DND-41 (cell line): ENCODE data around the gene PPOX.

ENCODE experiments used
- EZH2 ChIP-seq: IDR thresholded peaks from 3 replicates; pipeline ENCODE4 v1.6.1; 2012; ENCODE audit warnings: borderline replicate concordance, low read depth, mild to moderate bottlenecking, moderate library complexity, low read length, inconsistent platforms; ENCODE audit not compliant: severe bottlenecking
- TF ChIP-seq, protein P1 (sequence below): IDR thresholded peaks from 2 replicates; pipeline ENCODE4 v1.5.1; 2012; ENCODE audit warnings: borderline replicate concordance, low read length, moderate library complexity, mild to moderate bottlenecking; ENCODE audit not compliant: poor library complexity, severe bottlenecking; ENCODE audit errors: extremely low read depth

DNA sequence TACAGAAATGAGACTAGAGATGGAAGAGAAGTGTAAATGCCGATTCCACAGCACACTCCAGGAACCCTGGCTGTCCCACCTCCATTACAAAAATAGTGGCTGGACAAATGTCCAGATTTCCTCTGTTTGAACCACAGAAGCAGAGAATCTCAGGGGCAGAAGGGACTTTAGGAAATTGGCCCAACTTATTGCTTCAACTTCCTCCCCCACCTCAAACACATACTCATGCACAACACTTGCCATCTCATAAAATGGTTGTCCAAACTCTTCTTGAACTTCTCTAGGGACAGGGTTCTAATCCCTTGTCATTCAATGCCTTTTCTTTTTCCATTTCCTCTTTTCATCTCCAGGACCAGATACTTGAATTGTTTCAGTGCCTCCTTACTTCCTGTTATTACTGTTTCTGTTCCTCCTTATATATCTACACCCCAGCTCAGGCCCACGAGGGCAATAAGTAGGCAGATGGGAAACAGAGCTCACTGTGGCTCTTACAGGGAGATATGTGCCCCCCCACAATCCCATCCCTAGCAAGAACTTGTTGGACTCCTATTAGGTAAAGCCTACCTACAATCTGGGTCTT lies 19.6 kb downstream of the PPOX start:
- TF ChIP-seq, protein P1, sequence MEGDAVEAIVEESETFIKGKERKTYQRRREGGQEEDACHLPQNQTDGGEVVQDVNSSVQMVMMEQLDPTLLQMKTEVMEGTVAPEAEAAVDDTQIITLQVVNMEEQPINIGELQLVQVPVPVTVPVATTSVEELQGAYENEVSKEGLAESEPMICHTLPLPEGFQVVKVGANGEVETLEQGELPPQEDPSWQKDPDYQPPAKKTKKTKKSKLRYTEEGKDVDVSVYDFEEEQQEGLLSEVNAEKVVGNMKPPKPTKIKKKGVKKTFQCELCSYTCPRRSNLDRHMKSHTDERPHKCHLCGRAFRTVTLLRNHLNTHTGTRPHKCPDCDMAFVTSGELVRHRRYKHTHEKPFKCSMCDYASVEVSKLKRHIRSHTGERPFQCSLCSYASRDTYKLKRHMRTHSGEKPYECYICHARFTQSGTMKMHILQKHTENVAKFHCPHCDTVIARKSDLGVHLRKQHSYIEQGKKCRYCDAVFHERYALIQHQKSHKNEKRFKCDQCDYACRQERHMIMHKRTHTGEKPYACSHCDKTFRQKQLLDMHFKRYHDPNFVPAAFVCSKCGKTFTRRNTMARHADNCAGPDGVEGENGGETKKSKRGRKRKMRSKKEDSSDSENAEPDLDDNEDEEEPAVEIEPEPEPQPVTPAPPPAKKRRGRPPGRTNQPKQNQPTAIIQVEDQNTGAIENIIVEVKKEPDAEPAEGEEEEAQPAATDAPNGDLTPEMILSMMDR: no peak
- no peak for TF ChIP-seq EZH2
